Measurements from ENCODE around the gene GALNT18.
"Not testable (repeated sequence)": the region's sequence is repeated elsewhere in the genome, so short reads cannot be mapped to it uniquely, and the experiment has no call there.

The GALNT18 gene

GRCh38 chr11:11351851-11352250, 270.0 kb downstream of the GALNT18 start:
- not testable (repeated sequence) for DNase-seq (ENCODE audit: low read depth, low spot score)

GRCh38 chr11:11351042-11351586, 270.7 kb downstream of the GALNT18 start:
- no peak for DNase-seq (ENCODE audit: low read depth, low spot score)

GRCh38 chr11:11349870-11350337, 271.9 kb downstream of the GALNT18 start:
- peak; percentile 72 for DNase-seq (ENCODE audit: low read depth, low spot score)

GRCh38 chr11:11349106-11349825, 272.5 kb downstream of the GALNT18 start:
- DNase-seq (ENCODE audit: low read depth, low spot score), result no peak

- DNase-seq (ENCODE audit: low read depth, low spot score), result no peak
These were observed 273.5 kb downstream of the GALNT18 start for GRCh38 chr11:11348303-11348702.

- DNase-seq (ENCODE audit: low read depth, low spot score), result peak; percentile 38
These were observed 274.2 kb downstream of the GALNT18 start for GRCh38 chr11:11347592-11347991.

- no peak for DNase-seq (ENCODE audit: low read depth, low spot score)
These were observed 275.5 kb downstream of the GALNT18 start for GRCh38 chr11:11346303-11346702.

- DNase-seq (ENCODE audit: low read depth, low spot score), result no peak
These were observed 276.7 kb downstream of the GALNT18 start for GRCh38 chr11:11345099-11345498.

- DNase-seq (ENCODE audit: low read depth, low spot score), result no peak
These were observed 277.8 kb downstream of the GALNT18 start for GRCh38 chr11:11344045-11344444.

GRCh38 chr11:11338304-11338703, 283.5 kb downstream of the GALNT18 start:
- DNase-seq (ENCODE audit: low read depth, low spot score), result no peak

- DNase-seq (ENCODE audit: low read depth, low spot score), result no peak
These were observed 285.1 kb downstream of the GALNT18 start for GRCh38 chr11:11336664-11337063.

GRCh38 chr11:11335043-11335442, 286.8 kb downstream of the GALNT18 start:
- no peak for DNase-seq (ENCODE audit: low read depth, low spot score)

- no peak for DNase-seq (ENCODE audit: low read depth, low spot score)
These were observed 287.2 kb downstream of the GALNT18 start for GRCh38 chr11:11334607-11335006.

- DNase-seq (ENCODE audit: low read depth, low spot score), result no peak
These were observed 289.6 kb downstream of the GALNT18 start for GRCh38 chr11:11332141-11332710.

GRCh38 chr11:11329062-11329806, 292.6 kb downstream of the GALNT18 start:
- no peak for DNase-seq (ENCODE audit: low read depth, low spot score)

- DNase-seq (ENCODE audit: low read depth, low spot score), result no peak
These were observed 297.7 kb downstream of the GALNT18 start for GRCh38 chr11:11324090-11324489.

GRCh38 chr11:11322101-11322500, 299.7 kb downstream of the GALNT18 start:
- DNase-seq (ENCODE audit: low read depth, low spot score), result no peak

GRCh38 chr11:11320825-11321224, 301.0 kb downstream of the GALNT18 start:
- peak; percentile 54 for DNase-seq (ENCODE audit: low read depth, low spot score)

- no peak for DNase-seq (ENCODE audit: low read depth, low spot score)
These were observed 302.8 kb downstream of the GALNT18 start for GRCh38 chr11:11318961-11319360.

GRCh38 chr11:11318461-11318860, 303.3 kb downstream of the GALNT18 start:
- DNase-seq (ENCODE audit: low read depth, low spot score), result no peak

GRCh38 chr11:11316651-11317230, 305.1 kb downstream of the GALNT18 start:
- no peak for DNase-seq (ENCODE audit: low read depth, low spot score)
